ENCODE data around the gene CNIH3.

CNIH3 gene

GRCh38 chr1:224616756-224617409, 766 bp downstream of the CNIH3 start:
- DNase-seq: no peak

DNA sequence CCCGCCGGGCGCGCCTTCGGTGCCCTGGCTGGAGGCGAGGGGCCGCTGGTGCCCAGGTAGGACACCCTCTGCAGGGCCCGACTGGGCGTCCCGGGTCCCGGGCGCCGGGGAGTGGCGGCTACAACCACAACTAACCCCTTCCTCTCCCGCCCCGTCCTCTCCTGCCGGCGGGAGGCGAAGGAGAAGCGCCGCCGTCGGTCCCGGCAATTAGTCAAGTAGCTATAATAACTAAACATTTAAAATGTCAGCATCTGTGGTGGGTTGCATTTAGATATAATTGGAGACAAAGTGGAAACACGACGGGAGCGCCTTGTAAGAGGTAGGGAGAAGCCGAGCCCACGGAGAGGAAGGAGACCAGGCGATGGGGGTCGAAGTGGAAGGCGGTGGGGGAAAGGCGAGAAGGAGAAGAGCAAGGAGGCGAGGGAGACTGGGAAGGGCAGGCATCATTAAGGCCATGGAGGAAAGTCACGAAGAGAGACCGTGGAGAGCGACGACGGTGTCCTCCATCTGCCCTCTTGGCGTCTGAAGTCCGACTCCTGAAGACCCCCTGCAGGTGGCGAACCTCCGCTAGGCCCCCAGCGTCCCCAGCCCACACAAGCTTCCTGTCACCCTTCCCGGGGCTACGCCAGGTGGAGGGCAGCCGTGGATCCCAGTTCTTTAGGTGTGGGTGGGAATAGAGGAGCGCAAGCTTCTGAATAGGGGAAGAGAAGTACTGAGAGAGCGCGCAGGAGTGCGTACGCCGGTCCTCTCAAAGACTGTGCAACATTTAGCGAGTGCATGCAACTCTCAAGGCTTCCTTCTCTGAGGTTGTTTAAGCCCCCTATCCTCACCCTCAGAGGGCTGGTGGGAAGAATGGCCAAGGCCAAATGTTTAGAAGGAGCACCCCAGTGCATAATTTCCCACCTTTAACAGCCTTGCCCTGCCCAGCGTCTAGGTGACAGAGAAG, 1.6 kb downstream of the CNIH3 start:
- DNase-seq: no peak

GRCh38 chr1:224619209-224619608, 3.1 kb downstream of the CNIH3 start:
- DNase-seq: no peak

- DNase-seq: no peak
Observed at GRCh38 chr1:224620105-224620504, 4.0 kb downstream of the CNIH3 start.

DNA sequence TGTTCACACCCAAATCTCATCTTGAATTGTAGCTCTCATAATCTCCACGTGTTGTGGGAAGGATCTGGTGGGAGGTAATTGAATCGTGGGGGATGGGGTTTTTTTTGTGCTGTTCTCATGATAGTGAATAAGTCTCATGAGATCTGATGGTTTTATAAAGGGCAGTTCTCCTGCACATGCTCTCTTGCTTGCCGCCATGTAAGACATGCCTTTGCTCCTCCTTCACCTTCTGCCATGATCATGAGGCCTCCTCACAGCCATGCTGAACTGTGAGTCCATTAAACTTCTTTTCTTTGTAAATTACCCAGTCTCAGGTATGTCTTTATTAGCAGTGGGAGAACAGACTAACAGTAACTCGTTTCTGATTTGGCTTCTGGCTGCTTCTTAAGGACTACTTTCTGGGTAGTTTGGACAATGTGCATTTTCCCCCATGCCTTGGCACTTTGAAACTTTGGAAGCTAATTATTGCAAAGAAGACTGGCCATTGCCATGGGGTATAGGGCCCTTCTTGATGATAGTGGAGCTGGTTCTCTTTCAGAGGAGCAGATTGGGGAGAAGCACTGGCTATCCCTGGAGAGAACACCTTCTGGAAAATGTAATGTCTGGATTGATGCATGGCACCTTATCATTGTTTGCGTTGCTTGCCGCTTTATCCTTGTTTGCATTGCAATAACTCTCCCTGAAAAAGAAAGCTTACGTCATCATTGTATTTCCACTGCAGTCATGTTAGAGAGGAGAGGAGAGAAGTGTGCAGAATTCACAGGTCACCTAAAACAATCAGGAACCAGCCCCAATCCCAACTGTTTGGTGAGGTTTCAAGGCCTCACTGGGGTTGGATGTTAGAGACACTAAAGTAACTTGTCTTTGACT, 5.9 kb downstream of the CNIH3 start:
- DNase-seq: no peak

- no peak for DNase-seq
Observed at GRCh38 chr1:224622831-224623230, 6.7 kb downstream of the CNIH3 start.

DNA sequence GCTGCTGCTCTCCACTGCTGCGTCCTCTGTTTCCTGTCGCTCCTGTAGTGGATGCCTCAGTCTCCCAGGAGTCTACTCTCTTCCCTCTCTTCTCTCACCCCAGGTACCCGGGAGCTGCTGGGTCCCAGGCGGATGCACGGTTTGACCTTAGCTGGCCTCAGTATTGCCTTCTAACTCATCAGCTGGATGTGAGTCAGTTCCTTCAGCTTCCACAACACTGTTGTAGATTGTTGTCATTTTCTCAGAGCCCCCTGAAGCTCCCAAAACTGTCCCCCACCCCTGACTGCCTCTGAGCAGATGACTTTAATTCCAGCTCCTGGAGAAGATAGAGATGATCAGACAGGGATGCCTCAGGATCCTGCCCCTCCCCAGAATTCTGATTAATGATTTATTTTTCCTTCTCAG, 7.2 kb downstream of the CNIH3 start:
- no peak for DNase-seq

GRCh38 chr1:224623743-224624333, 7.7 kb downstream of the CNIH3 start:
- DNase-seq: no peak

DNA sequence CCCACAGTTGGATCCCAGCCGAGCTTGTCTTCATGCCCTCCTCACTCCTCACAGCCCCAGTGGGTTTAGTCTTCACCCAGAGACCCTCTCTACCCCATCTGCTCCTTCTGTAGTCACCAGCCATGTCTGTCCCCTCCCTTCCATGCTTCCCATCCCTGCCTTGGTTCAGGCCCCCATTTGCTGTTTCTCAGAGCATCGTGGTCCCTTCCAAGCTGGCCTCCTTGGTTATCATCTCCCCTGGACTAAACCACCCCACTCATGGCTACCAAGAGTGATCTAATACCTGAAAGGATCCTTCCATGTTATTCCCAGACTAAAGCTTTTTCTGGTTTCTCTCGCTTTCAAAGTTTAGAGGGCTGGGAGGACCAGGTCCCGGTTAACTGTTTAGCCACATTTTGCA, 8.3 kb downstream of the CNIH3 start:
- DNase-seq: no peak

- no peak for DNase-seq
Observed at GRCh38 chr1:224626042-224626441, 9.9 kb downstream of the CNIH3 start.

DNA sequence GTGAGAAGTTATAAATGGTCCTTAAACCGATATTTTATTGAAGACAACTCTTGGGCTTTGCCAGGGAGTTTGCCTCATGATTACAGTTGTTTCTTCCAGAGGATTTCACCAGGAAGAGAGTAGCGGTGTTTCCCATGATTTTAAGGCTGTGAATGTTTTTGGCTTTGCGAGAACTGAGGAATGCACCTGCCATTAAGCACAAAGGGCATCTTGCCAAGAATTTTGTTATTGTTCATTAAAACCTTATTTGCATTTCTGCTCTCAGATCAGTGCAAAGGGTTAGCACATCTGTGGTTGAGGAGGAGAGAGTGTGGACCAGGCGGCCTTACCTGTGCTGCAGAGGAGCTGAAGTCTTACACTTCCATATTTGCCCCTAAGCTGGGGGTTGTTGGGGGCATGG, 13.8 kb downstream of the CNIH3 start:
- no peak for DNase-seq

- no peak for DNase-seq
Observed at GRCh38 chr1:224631462-224632115, 15.5 kb downstream of the CNIH3 start.

- DNase-seq: no peak
Observed at GRCh38 chr1:224632381-224632871, 16.3 kb downstream of the CNIH3 start.

DNA sequence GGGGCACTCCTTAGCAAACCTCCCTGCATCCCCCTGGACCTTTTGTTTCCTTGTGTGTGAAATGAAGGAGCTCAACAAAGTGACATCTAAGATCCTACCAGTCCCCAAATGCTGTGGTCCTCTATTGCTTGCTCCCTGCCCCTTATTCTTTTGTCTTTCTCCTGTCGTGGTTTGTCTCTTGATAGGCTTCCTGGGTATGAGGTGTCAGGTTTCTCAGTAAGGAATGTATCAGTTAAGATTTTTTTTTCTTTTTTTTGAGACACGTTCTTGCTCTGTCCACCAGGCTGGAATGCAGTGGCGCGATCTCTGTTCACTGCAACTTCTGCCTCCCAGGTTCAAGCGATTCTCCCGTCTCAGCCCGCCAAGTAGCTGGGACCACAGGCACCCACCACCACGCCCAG, 16.8 kb downstream of the CNIH3 start:
- DNase-seq: no peak

GRCh38 chr1:224635356-224635755, 19.2 kb downstream of the CNIH3 start:
- no peak for DNase-seq

- DNase-seq: no peak
Observed at GRCh38 chr1:224637515-224637914, 21.4 kb downstream of the CNIH3 start.

GRCh38 chr1:224637936-224638335, 21.8 kb downstream of the CNIH3 start:
- no peak for DNase-seq

DNA sequence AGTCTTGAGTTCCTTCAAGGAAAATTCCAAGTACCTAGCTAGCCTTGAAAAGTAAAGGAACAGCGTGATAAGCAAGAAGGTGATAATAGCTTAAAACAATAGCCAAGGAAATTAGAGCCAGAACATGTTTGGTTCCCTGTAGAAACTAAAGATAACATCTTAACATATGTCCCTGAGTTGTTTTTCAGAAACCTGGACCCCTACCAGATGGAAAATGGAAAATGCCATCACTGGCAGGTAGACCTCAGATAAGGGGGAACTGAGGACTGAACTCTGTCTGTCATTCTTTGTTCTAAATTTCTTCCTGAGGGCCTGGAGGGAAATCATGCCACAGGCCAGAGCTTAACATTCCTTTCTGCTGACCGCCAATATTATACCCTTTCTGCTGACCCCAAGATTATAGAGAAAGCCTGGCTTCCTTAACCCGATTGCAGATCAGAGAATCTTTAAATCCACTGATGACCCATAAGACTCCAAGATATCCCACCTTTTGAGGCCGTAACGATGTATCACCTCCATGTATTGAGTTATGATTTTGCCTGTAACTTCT, 23.4 kb downstream of the CNIH3 start:
- no peak for DNase-seq

DNA sequence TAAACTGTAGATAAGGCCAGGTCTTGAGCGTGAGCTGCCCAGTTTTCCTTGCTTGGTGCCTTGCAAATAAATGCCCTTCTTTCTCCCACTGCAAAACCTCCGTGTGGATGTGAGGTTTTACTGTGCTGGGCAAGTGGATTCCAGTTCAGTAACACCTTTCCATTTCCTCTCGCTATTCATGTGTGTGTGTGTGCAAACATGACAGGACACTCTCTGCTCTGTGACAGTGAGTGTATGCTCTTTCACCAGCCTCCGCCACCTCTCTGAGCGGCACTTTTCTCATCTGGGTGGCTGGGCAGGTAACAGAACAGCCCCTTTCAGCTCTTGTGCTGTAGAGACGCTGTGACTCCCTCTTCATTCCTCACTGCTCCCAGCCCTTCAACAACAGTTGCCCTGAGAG, 23.9 kb downstream of the CNIH3 start:
- DNase-seq: no peak

GRCh38 chr1:224640587-224640986, 24.5 kb downstream of the CNIH3 start:
- no peak for DNase-seq

GRCh38 chr1:224641030-224641429, 24.9 kb downstream of the CNIH3 start:
- DNase-seq: no peak

GRCh38 chr1:224643653-224644052, 27.5 kb downstream of the CNIH3 start:
- DNase-seq: no peak

Data from suppressor macrophage treated with lipopolysaccharide for 4 hours (primary cell).